Ishikawa (cell line): ENCODE measurements around the gene OR10A5.

Experiments used
- CEBPB ChIP-seq: IDR thresholded peaks from 2 replicates; pipeline ENCODE4 v1.6.1; 2012
- CREB1 ChIP-seq: IDR thresholded peaks from 2 replicates; pipeline ENCODE4 v1.6.1; 2012; ENCODE audit warnings: low read depth
- EGR1 ChIP-seq: IDR thresholded peaks from 2 replicates; pipeline ENCODE4 v1.6.1; 2012
- EP300 ChIP-seq: IDR thresholded peaks from 2 replicates; pipeline ENCODE4 v1.6.1; 2012; ENCODE audit warnings: borderline replicate concordance
- NFIC ChIP-seq: IDR thresholded peaks from 2 replicates; pipeline ENCODE4 v1.6.1; 2012
- RAD21 ChIP-seq: IDR thresholded peaks from 2 replicates; pipeline ENCODE4 v1.6.1; 2012; ENCODE audit warnings: low read depth
- TAF1 ChIP-seq: IDR thresholded peaks from 2 replicates; pipeline ENCODE4 v1.6.1; 2012; ENCODE audit warnings: low read depth, mild to moderate bottlenecking
- TCF12 ChIP-seq: IDR thresholded peaks from 2 replicates; pipeline ENCODE4 v1.6.1; 2012; ENCODE audit warnings: low read depth
- TEAD4 ChIP-seq: IDR thresholded peaks from 2 replicates; pipeline ENCODE4 v1.6.1; 2012
- YY1 ChIP-seq: IDR thresholded peaks from 2 replicates; pipeline ENCODE4 v1.6.1; 2012; ENCODE audit warnings: low read depth
- ZBTB7A ChIP-seq: IDR thresholded peaks from 2 replicates; pipeline ENCODE4 v1.6.1; 2012; ENCODE audit warnings: low read depth
- TF ChIP-seq, protein P1 (sequence below): IDR thresholded peaks from 2 replicates; pipeline ENCODE4 v1.6.1; 2012
- TF ChIP-seq, protein P2 (sequence below): IDR thresholded peaks from 2 replicates; pipeline ENCODE4 v1.6.1; 2012; ENCODE audit warnings: low read depth, mild to moderate bottlenecking

DNA sequence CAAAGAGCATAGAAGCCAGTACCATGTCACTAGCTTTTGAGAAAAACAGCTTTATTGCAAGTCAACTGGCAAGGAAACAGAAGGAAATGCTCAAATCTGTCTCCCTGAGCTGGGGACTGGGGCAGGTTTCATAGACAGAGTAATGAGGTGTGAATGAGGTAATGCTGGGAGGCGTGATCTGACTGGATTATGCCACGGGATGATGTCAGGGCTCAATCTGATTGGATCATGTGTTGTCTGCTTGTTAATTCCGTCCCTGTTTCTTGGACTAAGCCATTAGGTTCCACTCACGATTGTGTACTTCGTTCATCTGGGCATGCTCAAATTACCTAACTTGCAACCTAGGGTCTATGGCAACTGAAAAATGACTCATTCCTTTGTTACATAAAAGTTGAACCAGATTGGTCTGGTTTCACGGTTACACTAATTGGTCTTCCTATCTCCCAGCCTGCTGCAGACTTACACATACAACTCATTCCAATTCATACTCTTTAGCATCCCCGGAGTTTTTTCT, 20.2 kb upstream of the OR10A5 start:
- no peak for TF ChIP-seq EP300
- TF ChIP-seq TEAD4 = no peak
- TF ChIP-seq TAF1 = no peak
- TF ChIP-seq EGR1 = no peak
- no peak for TF ChIP-seq ZBTB7A
- TF ChIP-seq, protein P1, sequence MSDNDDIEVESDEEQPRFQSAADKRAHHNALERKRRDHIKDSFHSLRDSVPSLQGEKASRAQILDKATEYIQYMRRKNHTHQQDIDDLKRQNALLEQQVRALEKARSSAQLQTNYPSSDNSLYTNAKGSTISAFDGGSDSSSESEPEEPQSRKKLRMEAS = no peak
- no peak for TF ChIP-seq YY1
- TF ChIP-seq TCF12 = no peak
- TF ChIP-seq CREB1 = no peak
- TF ChIP-seq NFIC = no peak
- TF ChIP-seq, protein P2, sequence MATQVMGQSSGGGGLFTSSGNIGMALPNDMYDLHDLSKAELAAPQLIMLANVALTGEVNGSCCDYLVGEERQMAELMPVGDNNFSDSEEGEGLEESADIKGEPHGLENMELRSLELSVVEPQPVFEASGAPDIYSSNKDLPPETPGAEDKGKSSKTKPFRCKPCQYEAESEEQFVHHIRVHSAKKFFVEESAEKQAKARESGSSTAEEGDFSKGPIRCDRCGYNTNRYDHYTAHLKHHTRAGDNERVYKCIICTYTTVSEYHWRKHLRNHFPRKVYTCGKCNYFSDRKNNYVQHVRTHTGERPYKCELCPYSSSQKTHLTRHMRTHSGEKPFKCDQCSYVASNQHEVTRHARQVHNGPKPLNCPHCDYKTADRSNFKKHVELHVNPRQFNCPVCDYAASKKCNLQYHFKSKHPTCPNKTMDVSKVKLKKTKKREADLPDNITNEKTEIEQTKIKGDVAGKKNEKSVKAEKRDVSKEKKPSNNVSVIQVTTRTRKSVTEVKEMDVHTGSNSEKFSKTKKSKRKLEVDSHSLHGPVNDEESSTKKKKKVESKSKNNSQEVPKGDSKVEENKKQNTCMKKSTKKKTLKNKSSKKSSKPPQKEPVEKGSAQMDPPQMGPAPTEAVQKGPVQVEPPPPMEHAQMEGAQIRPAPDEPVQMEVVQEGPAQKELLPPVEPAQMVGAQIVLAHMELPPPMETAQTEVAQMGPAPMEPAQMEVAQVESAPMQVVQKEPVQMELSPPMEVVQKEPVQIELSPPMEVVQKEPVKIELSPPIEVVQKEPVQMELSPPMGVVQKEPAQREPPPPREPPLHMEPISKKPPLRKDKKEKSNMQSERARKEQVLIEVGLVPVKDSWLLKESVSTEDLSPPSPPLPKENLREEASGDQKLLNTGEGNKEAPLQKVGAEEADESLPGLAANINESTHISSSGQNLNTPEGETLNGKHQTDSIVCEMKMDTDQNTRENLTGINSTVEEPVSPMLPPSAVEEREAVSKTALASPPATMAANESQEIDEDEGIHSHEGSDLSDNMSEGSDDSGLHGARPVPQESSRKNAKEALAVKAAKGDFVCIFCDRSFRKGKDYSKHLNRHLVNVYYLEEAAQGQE = no peak
- no peak for TF ChIP-seq RAD21
- no peak for TF ChIP-seq CEBPB
